A673 (cell line): ENCODE measurements around the gene GPR89A.

Source experiments
- CTCF ChIP-seq: fragments of 300-800, 200-600 bp; sonication (generic); conservative IDR thresholded peaks from 2 replicates; pipeline ENCODE4 v1.5.1; 2017; ENCODE audit warnings: low read depth, mild to moderate bottlenecking, antibody characterized with exemption, low read length, moderate library complexity, mixed read lengths
- EZH2 ChIP-seq: fragments of 200-600 bp; sonication (generic); IDR thresholded peaks from 2 replicates; pipeline ENCODE4 v1.6.1; 2017; ENCODE audit warnings: borderline replicate concordance, low read depth, mild to moderate bottlenecking, mixed read lengths, antibody characterized with exemption, low read length; ENCODE audit not compliant: poor library complexity, severe bottlenecking

GRCh38 chr1:145708063-145708462 lies 100.3 kb downstream of the GPR89A start:
- no peak for TF ChIP-seq EZH2
- TF ChIP-seq CTCF, result no peak
